Suprapubic skin (tissue), 4 donors: ENCODE data around the gene TOP2B.

ENCODE experiments used
- CTCF ChIP-seq, 2 donors: fragments of 200-600 bp in 1 of 2; fragments of 450-650 bp in 1 of 2; sonication (generic) in 1 of 2; IDR thresholded peaks; one replicate each; pipeline ENCODE4 v1.5.1; 2016 to 2019; ENCODE audit warnings: antibody characterized with exemption in 2 of 2, mild to moderate bottlenecking in 1 of 2, moderate library complexity in 1 of 2
- POLR2A ChIP-seq, 2 donors: fragments of 450-650 bp; IDR thresholded peaks; one replicate each; pipeline ENCODE4 v1.6.1; 2017; ENCODE audit warnings: antibody characterized with exemption in 2 of 2, mild to moderate bottlenecking in 2 of 2, moderate library complexity in 2 of 2
- POLR2AphosphoS5 ChIP-seq, 3 donors: sonication (generic); formaldehyde crosslinking; IDR thresholded peaks; one replicate each; pipeline ENCODE4 v1.6.1; 2017; ENCODE audit warnings: antibody characterized with exemption in 3 of 3

- TF ChIP-seq CTCF (IDR thresholded peaks at IDR 0.05) (no peak), POLR2A (IDR thresholded peaks at IDR 0.05) (no peak), POLR2AphosphoS5 (IDR thresholded peaks at IDR 0.05) (no peak)
Measured at GRCh38 chr3:25583343-25583742, 81.4 kb downstream of the TOP2B start.
